Activated T-helper 1 cell treated with anti-CD3 and anti-CD28 coated beads, Interleukin-2, amount 50 U/mL, for 16 hours (primary cell): Measurements from ENCODE around the gene NELFE.
"Not testable (repeated sequence)": the region's sequence is repeated elsewhere in the genome, so short reads cannot be mapped to it uniquely, and the experiment has no call there.

Source experiments
- DNase-seq, 2 donors: peaks; one replicate each; pipeline ENCODE4 v3.0.0-alpha.2; 2020; ENCODE audit warnings: low read depth in 1 of 2, low spot score in 1 of 2

NELFE gene

DNA sequence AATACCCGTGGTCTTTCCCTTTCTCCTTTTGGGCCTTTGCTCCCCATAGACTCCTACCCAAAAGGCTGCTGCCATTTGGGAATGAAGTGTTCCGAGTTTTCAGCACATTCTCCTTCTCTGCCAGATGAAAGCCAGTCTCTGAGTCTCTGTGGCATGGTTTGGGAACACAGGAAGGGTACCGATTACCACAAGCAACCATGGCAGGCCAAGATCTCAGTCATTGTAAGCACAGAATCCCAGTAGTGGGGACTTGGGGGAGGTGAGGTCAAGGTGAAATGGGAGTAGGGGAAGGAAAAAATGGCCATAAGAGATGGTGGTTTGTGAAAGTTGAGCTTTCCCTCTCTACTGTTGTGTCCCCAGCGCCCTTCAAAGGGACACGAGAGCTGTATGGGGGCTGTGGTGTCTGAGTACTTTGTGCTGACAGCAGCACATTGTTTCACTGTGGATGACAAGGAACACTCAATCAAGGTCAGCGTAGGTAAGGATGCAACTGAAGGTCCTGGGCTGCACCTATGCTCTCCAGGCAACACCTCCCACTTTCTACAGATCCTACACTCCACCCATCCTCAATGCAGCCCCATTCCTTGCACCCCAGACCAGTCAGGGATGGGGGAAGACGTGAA, 8.7 kb downstream of the NELFE start:
- DNase-seq: no peak

DNA sequence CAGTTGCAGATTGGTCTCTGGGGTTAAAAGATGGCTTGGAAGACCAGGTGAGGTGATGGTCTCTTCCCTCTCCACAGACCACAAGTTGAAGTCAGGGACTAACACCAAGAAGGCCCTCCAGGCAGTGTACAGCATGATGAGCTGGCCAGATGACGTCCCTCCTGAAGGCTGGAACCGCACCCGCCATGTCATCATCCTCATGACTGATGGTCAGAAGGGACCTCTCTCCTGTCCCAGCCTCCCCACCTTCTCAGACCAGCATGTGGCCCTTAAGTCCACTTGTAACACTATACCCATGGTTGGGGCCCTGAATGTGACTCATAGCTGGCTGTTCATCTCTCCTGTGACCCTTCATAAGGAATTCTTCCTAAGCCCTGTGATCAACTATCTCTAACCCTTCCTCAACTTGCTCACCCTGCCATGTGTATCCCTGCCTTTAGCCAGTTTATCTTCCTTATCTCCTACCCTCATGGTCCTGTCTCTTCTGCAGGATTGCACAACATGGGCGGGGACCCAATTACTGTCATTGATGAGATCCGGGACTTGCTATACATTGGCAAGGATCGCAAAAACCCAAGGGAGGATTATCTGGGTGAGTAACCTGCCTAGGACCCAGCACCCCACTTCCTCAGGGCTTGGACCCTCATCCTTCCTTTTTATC, 9.9 kb downstream of the NELFE start:
- no peak for DNase-seq

DNA sequence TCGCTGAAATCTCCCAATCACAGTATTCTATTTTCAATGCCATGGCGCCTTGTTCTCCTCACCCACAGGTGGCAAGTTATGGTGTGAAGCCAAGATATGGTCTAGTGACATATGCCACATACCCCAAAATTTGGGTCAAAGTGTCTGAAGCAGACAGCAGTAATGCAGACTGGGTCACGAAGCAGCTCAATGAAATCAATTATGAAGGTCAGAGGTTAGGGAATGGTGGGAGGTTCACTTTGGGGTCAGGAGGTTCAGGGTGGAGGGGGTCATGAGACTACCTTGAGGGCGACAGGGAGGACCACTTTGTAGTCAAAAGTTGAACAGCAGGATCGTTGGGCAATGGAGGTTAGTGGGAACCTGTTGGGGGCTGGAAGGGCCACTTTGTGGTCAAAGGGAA, 10.5 kb downstream of the NELFE start:
- DNase-seq: no peak

DNA sequence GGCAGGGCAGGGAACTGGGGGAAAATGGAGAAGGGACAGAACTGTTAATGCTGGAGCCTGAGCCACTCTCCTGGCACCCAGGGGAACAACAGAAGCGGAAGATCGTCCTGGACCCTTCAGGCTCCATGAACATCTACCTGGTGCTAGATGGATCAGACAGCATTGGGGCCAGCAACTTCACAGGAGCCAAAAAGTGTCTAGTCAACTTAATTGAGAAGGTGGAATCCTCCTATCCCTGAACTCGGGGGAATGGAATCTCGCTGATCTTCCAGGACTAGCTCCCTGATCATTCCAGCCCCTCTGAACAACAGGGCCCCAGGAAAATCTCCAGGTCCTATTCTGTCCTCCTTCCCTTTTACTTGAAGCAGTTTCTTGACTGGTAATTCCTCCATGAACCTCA, 10.9 kb downstream of the NELFE start:
- no peak for DNase-seq

DNA sequence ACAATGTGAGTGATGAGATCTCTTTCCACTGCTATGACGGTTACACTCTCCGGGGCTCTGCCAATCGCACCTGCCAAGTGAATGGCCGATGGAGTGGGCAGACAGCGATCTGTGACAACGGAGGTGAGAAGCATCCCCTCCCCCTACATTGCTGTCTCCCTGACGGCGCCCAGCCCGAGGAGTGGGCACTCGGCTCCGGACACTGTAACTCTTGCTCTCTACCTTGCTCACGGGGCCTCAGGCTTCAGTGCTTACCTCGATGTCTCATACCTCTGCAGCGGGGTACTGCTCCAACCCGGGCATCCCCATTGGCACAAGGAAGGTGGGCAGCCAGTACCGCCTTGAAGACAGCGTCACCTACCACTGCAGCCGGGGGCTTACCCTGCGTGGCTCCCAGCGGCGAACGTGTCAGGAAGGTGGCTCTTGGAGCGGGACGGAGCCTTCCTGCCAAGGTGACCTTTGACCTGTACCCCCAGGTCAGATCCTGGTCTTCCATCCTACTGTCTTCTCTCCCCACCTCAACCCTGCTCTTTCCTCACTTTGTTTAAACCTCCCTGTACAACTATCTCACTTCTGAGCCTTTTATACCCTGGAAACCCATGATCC, 11.6 kb downstream of the NELFE start:
- DNase-seq: no peak

DNA sequence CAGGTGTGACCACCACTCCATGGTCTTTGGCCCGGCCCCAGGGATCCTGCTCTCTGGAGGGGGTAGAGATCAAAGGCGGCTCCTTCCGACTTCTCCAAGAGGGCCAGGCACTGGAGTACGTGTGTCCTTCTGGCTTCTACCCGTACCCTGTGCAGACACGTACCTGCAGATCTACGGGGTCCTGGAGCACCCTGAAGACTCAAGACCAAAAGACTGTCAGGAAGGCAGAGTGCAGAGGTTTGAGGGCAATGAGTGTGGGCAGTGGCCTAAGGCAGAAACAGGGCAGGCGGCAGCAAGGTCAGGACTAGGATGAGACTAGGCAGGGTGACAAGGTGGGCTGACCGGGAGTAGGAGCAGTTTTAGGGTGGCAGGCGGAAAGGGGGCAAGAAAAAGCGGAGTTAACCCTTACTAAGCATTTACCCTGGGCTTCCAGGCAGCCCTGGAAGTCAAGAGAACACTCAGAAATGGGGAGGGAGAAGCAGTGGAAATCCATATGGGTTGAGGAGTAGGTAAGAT, 12.3 kb downstream of the NELFE start:
- no peak for DNase-seq

DNA sequence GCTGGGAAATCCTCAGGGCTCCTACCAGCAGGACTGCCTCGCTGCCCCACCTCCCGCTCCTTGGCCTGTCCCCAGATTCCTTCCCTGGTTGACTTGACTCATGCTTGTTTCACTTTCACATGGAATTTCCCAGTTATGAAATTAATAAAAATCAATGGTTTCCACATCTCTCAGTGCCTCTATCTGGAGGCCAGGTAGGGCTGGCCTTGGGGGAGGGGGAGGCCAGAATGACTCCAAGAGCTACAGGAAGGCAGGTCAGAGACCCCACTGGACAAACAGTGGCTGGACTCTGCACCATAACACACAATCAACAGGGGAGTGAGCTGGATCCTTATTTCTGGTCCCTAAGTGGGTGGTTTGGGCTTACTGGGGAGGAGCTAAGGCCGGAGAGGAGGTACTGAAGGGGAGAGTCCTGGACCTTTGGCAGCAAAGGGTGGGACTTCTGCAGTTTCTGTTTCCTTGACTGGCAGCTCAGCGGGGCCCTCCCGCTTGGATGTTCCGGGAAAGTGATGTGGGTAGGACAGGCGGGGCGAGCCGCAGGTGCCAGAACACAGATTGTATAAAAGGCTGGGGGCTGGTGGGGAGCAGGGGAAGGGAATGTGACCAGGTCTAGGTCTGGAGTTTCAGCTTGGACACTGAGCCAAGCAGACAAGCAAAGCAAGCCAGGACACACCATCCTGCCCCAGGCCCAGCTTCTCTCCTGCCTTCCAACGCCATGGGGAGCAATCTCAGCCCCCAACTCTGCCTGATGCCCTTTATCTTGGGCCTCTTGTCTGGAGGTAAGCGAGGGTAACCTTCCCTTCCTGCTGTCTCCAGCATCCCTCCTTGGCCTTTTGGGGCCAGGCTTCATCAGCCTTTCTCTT, 13.0 kb downstream of the NELFE start, which contains the start of gene CFB:
Gene CFB (plus strand): TSS at position 589 of the 863 bp plus-strand sequence. CDS start 127 bp downstream, at position 716.
- DNase-seq: no peak

DNA sequence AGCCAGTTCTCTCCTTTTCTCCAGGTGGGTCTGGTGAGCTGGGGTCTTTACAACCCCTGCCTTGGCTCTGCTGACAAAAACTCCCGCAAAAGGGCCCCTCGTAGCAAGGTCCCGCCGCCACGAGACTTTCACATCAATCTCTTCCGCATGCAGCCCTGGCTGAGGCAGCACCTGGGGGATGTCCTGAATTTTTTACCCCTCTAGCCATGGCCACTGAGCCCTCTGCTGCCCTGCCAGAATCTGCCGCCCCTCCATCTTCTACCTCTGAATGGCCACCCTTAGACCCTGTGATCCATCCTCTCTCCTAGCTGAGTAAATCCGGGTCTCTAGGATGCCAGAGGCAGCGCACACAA, 13.6 kb downstream of the NELFE start:
- no peak for DNase-seq

DNA sequence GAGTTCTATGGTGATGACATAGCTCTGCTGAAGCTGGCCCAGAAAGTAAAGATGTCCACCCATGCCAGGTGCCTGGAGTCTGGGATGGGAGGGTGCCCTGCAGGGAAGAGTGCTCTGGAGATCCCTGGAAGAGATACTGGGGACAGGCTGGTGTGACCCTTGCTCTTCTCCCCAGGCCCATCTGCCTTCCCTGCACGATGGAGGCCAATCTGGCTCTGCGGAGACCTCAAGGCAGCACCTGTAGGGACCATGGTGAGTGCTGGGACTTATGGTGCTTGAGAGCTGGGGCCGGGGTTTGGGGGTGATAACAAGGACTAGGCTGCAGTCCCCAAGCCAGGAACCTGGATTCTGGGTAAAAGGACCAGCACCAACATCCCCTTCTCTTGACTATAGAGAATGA, 15.0 kb downstream of the NELFE start:
- DNase-seq: no peak

DNA sequence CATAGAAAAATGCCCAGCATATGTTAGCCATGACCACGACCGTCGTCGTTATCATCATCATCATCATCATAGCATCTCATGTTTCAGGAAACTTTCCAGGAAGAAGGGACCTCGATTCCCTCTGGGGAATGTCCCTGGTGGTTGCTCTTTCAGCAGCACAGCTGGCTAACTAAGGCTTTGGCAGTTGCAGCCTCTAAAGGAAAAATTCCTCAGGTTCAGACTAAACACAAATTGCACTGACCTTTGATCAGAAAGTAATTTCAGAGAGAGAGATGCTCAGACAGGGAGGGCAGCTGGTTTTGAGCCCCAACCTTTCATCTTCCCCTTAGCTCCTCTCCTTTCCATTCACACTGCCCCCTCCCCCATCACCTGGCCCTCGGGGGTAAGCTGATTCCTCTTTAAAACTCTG, 18.5 kb downstream of the NELFE start:
- no peak for DNase-seq

DNA sequence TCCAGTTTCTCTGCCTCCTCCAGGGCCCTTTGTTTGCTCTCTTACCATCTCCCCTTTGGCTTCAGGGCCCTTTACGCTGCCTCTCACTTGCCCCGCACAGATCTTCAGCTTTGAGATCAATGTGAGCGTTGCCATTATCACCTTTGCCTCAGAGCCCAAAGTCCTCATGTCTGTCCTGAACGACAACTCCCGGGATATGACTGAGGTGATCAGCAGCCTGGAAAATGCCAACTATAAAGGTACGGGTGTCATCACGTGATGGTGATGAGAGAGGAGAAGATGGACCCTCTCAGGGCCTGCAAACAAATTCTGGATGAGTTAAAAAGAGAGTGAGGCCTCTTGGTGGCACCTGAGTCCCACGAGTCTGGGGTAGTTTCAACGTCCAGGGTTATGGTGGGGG, 22.9 kb downstream of the NELFE start:
- no peak for DNase-seq

DNA sequence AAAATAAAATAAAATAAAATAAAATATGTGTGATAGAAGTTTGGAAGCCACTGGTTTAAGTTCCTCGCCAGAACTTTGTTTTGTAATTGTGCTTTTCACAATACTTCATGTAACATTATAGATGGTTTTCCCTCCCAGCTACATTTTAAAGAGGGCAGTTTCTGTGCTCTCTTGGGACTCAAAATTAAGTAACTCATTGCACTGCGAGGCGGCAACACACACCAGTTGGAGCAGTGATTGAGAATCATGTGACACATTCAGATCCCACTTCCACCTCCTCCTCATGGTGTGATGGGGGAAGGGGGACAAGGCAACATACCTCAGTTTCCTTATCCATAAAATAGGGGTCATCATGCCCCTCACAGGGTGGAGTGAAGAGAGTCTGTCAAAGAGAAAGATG, 23.8 kb downstream of the NELFE start:
- no peak for DNase-seq

DNA sequence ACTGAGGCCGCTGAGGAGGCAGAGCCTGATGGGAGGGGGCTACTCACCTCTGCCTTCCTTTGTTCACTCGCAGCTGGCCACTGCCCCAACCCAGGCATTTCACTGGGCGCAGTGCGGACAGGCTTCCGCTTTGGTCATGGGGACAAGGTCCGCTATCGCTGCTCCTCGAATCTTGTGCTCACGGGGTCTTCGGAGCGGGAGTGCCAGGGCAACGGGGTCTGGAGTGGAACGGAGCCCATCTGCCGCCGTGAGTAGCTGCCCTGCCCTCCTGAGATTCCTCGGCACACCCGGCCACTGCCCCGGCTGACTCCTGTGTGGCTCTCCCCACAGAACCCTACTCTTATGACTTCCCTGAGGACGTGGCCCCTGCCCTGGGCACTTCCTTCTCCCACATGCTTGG, 25.2 kb downstream of the NELFE start:
- DNase-seq: no peak

DNA sequence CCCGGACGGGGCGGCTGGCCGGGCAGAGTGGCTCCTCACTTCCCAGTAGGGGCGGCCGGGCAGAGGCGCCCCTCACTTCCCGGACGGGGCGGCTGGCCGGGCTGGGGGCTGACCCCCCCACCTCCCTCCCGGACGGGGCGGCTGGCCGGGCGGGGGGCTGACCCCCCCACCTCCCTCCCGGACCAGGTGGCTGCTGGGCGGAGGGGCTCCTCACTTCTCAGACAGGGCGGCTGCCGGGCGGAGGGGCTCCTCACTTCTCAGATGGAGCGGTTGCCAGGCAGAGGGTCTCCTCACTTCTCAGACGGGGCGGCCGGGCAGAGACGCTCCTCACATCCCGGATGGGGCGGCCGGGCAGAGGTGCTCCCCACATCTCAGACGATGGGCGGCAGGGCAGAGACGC, 26.6 kb downstream of the NELFE start:
- not testable (repeated sequence) for DNase-seq

DNA sequence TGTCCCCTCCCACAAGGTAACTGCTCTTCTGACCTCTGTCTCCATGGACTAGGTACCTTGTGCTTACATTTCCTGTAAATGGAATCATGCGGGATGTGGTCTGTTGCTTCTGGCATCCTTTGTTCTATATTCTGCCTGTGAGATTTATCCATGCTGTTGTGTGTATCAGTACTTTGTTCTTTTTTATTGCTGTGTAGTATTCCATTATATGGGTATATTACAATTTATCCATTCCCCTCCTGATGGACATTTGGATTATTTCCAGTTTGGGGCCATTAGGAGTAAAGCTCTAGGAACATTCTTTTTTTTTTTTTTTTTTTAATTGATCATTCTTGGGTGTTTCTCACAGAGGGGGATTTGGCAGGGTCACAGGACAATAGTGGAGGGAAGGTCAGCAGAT, 27.8 kb downstream of the NELFE start:
- DNase-seq: no peak

DNA sequence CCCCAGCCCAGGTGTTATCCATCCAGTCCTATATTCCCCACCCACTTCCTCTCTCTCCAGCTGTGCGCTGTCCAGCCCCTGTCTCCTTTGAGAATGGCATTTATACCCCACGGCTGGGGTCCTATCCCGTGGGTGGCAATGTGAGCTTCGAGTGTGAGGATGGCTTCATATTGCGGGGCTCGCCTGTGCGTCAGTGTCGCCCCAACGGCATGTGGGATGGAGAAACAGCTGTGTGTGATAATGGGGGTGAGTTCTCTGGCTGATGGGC, 30.2 kb downstream of the NELFE start:
- DNase-seq: no peak

DNA sequence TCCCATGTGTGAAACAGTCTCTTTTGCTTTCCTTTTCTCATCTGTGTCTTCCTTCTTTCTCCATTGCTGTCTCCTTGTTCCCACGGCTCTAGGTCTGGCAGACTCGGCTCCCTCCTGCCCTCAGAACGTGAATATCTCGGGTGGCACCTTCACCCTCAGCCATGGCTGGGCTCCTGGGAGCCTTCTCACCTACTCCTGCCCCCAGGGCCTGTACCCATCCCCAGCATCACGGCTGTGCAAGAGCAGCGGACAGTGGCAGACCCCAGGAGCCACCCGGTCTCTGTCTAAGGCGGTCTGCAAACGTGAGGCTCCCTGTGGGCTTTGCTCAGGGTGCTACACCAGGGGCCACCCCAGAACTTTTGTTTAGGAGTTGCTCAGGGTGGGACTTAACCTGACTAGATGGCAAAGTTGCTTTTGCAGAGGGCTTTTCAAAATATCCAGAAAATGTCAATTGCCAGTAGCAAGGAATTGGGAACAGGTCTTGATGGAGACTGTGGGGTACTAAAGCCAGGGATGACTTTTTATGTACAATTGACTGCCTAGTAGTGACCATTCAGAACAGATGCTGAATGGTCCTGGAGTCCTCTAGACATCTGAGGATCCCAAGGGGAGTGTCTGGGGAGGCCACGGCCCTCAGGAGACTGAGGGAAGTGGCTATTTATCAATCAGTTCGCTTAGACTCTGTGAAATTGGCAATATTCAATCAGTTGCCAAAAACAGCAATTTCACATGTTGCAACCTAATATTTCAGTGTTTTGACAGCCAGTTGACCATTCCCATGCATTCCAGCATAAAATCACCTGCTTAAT, 30.7 kb downstream of the NELFE start:
- no peak for DNase-seq

DNA sequence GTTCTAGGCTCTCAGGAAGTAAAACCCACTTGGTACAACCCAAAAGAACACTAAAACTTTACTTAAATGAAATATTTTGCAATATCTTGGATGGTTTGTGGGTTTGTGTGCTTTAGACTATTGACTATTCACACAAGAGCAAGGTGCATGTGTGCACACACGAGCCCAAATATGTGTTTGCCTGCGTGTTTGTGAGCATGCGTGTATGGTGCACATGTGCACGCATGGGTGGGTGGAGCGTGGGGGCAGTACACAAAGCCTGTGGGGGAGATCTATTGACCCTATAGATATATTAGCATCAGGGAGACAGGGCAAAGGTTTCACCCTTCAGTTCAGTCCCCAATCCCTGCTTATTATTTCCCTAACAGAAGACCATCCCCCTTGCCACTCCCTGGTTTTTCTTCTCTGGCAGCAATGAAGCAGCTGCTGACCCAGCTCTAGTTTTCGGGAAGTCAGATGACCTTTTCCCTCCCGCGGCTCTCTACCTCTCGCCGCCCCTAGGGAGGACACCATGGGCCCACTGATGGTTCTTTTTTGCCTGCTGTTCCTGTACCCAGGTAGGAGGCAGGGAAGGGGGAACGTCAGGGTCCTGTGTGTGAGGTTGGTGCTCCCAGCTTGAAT, 31.4 kb downstream of the NELFE start, which contains the start of gene C2:
Gene C2 (plus strand): TSS at position 476 of the 621 bp plus-strand sequence. CDS start 36 bp downstream, at position 512.
- no peak for DNase-seq

DNA sequence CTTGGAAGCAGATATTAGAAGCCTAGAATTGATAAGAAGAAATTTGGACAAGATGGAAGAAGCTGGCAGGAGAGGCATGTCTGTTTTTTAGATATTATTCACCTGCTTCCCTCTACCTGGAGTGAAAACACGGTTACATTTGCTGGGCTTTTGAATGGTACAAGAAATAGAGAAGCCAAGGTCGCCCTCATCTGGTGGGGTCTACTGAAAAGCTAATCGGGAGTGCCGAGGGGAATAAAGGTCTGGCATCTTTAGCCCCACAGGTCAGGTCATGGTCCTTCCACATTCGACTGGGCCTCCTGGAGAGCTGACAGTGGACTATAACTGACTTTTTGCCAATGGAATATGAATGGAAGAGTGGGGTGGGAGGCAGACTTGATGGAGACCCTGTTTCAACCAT, 35.8 kb downstream of the NELFE start:
- DNase-seq: no peak

DNA sequence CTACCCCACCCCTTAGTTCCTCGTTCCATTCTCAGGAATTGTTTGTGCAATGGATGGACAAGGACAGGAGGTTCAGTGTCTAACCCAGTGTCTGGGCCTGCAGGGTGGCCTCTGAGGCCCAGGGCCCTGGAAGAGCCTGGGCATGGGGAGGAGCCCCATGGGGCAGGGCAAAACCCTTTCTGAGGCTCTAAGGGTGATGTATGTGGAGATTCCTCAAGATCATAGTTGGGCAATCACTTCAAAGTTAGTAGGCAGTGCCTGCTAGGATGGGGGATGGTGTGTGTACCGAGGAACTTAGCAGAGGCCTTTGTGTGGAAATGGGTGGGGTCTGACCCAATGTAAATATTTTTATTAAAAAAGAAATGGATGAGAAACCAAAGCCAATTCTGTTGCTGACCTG, 38.0 kb downstream of the NELFE start:
- no peak for DNase-seq
